BJ (cell line): ENCODE data around the gene COPA. TPM values are rescaled to one million over a fixed set of nuclear protein-coding genes. Genes with fewer than 3 reads are reported as not detected.

ENCODE experiments used
- CTCF ChIA-PET: fragments of 350-600 bp; formaldehyde crosslinking; extraction: SDS; loops from one replicate; lab custom pipeline; 2021; ENCODE audit warnings: antibody characterized with exemption, inconsistent platforms; lab: Yijun Ruan, JAX
- POLR2A ChIA-PET: fragments of 300-600 bp; sonication (Branson Sonifier 250); formaldehyde crosslinking; extraction: SDS; loops from one replicate; lab custom pipeline; 2021; ENCODE audit warnings: antibody characterized with exemption; lab: Charles Lee
- DNase-seq: peaks from one replicate; pipeline ENCODE4 v3.0.0-alpha.2; 2011; ENCODE audit warnings: low read depth
- H3K27me3 ChIP-seq: 2 replicates; pipeline ENCODE4 v1.6.0; 2011; ENCODE audit warnings: low read length; ENCODE audit not compliant: control insufficient read depth, insufficient read depth
- H3K36me3 ChIP-seq: 2 replicates; pipeline ENCODE4 v1.5.1; 2011; ENCODE audit warnings: low read length; ENCODE audit not compliant: control insufficient read depth, insufficient read depth
- H3K4me3 ChIP-seq: 2 replicates; pipeline ENCODE4 v1.5.1; 2011; ENCODE audit warnings: low read depth, mild to moderate bottlenecking, control low read depth, low read length
- polyA plus RNA-seq: library from polyadenylated mRNA; depleted of rRNA; stranded (reverse); fragments of >200 nt; gene quantifications from 2 replicates; pipeline ENCODE4 v1.2.3, GENCODE V29; 2011
- TF ChIP-seq, protein P1 (sequence below): IDR thresholded peaks from 2 replicates; pipeline ENCODE4 v1.5.1; 2011; ENCODE audit warnings: low read depth, mild to moderate bottlenecking, control low read depth, inconsistent platforms, low read length, moderate library complexity; ENCODE audit not compliant: insufficient read depth

COPA gene
- polyA plus RNA-seq, 1 experiment: 267 TPM

DNA sequence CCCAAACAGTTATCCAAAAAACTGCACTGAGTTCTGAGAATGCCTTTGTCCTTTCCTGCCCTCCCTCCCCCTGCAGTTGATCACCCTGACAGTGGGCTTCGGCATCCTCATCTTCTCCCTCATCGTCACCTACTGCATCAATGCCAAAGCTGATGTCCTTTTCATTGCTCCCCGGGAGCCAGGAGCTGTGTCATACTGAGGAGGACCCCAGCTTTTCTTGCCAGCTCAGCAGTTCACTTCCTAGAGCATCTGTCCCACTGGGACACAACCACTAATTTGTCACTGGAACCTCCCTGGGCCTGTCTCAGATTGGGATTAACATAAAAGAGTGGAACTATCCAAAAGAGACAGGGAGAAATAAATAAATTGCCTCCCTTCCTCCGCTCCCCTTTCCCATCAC, 15.0 kb upstream of the COPA start:
- H3K4me3 ChIP-seq: no peak overlapping the region
- ChIA-PET POLR2A (no interaction called here), CTCF (interaction anchor here (0.9 to 2.7 kb wide), 7 partner anchors 8 to 272 kb away, joined by 3 to 22 read pairs (median 3); partner anchors contain the start of gene NHLH1)

GRCh38 chr1:160357286-160358002, 14.4 kb upstream of the COPA start:
- CTCF ChIA-PET: interaction anchor here (0.9 to 2.7 kb wide), 7 partner anchors 9 to 272 kb away, joined by 3 to 22 read pairs (median 3); partner anchors contain the start of gene NHLH1
- Histone ChIP-seq H3K4me3 (no peak overlapping the region), H3K36me3 (peaks cover 42% of the 10 kb centered on the region), H3K27me3 (no peaks in the 10 kb centered on the region)
- DNase-seq: no peak
- TF ChIP-seq, protein P1, sequence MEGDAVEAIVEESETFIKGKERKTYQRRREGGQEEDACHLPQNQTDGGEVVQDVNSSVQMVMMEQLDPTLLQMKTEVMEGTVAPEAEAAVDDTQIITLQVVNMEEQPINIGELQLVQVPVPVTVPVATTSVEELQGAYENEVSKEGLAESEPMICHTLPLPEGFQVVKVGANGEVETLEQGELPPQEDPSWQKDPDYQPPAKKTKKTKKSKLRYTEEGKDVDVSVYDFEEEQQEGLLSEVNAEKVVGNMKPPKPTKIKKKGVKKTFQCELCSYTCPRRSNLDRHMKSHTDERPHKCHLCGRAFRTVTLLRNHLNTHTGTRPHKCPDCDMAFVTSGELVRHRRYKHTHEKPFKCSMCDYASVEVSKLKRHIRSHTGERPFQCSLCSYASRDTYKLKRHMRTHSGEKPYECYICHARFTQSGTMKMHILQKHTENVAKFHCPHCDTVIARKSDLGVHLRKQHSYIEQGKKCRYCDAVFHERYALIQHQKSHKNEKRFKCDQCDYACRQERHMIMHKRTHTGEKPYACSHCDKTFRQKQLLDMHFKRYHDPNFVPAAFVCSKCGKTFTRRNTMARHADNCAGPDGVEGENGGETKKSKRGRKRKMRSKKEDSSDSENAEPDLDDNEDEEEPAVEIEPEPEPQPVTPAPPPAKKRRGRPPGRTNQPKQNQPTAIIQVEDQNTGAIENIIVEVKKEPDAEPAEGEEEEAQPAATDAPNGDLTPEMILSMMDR: no peak
- POLR2A ChIA-PET: interaction anchor here (0.7 kb wide), 1 partner anchor 208 kb away, joined by 3 read pairs; no protein-coding TSS in a partner anchor

More for the DNA sequence above, 15.0 kb upstream of the COPA start:
- no peaks in the 10 kb centered on the region for H3K27me3 ChIP-seq
- H3K36me3 ChIP-seq: peaks cover 36% of the 10 kb centered on the region
- TF ChIP-seq, protein P1: no peak
- no peak for DNase-seq

DNA sequence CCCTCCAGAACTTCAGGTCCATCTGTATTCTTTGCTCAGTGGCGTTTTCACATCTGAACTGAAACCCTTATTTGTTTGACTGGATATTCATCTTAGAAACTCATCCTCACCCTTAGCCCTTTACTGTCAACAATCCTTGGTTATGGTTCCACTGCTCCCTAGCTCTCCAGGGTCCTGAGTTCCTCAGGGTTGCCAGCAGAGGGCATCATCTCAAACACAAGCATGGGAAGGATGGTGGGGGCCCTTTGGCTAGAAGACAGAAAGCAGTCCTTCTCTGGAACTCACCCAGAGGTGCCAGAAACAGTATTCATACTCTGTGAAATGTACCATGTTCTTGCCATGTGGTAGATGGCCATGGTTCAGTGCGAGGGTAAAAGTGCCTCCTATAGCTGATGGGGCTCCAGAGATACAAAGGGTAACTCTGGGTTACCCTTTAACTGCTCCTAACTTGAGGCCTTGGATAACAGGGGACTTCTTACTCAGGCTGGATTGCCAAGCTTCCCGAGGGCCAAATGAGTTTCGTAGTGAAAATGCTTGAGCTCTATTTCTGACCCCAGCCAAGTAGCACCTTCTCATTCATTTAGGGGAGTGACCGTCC, 11.4 kb upstream of the COPA start:
- H3K36me3 ChIP-seq: peaks cover 44% of the 10 kb centered on the region
- DNase-seq: no peak
- CTCF ChIA-PET: interaction anchor here (1.0 to 6.2 kb wide), 12 partner anchors 9 to 251 kb away, joined by 3 to 86 read pairs (median 4); no protein-coding TSS in a partner anchor
- no peaks in the 10 kb centered on the region for H3K27me3 ChIP-seq
- no peak overlapping the region for H3K4me3 ChIP-seq
- TF ChIP-seq, protein P1: peak; percentile 61
- POLR2A ChIA-PET: no interaction called here

DNA sequence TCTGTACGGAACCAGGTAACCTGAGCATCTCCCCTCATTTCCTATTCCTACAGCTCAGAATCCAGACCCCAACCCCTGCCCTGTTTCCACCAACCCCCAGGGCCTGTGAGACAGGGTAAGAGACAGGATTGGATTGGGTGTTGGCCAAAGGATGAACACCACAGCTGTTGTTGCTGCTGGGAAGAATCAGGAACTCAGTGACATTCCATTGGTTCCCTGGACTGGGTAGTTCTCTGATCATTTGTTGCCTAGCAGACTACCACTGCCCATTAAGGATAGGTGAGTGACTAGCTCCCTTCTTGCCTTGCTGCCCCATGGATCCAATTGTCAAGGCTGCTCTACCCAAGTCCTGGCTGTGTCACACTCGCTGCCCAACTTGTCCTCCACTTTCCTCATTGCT, 10.2 kb upstream of the COPA start:
- Histone ChIP-seq H3K36me3 (peaks cover 47% of the 10 kb centered on the region), H3K27me3 (no peaks in the 10 kb centered on the region), H3K4me3 (no peak overlapping the region)
- ChIA-PET POLR2A (no interaction called here), CTCF (interaction anchor here (0.7 to 6.2 kb wide), 5 partner anchors 10 to 52 kb away, joined by 3 to 86 read pairs (median 4); no protein-coding TSS in a partner anchor)
- DNase-seq: no peak
- TF ChIP-seq, protein P1: no peak

- no peaks in the 10 kb centered on the region for H3K27me3 ChIP-seq
- H3K4me3 ChIP-seq: no peak overlapping the region
- TF ChIP-seq, protein P1: no peak
- DNase-seq: no peak
- H3K36me3 ChIP-seq: peaks cover 45% of the 10 kb centered on the region
- ChIA-PET CTCF (interaction anchor here (0.7 to 6.2 kb wide), 5 partner anchors 18 to 87 kb away, joined by 3 to 86 read pairs (median 3); no protein-coding TSS in a partner anchor), POLR2A (no interaction called here)
Measured at GRCh38 chr1:160352555-160352954, 9.5 kb upstream of the COPA start.
